GM21528 (cell line): ENCODE results near the gene HNRNPL.
"Not testable (repeated sequence)": the region's sequence is repeated elsewhere in the genome, so short reads cannot be mapped to it uniquely, and the experiment has no call there.

ENCODE experiments used
- ATAC-seq: cut with Tn5 transposase; IDR thresholded peaks from one replicate; pipeline ENCODE4 v1.9.1; 2021; ENCODE audit warnings: mild to moderate bottlenecking, moderate library complexity; ENCODE audit not compliant: unreplicated experiment, low FRiP score

HNRNPL gene

GRCh38 chr19:38831142-38831605, 18.6 kb downstream of the HNRNPL start:
- peak; percentile 39 for ATAC-seq

GRCh38 chr19:38830039-38830733, 19.6 kb downstream of the HNRNPL start:
- ATAC-seq: no peak

GRCh38 chr19:38829203-38829602, 20.6 kb downstream of the HNRNPL start:
- not testable (repeated sequence) for ATAC-seq

GRCh38 chr19:38826856-38827551, 22.8 kb downstream of the HNRNPL start:
- no peak for ATAC-seq

- not testable (repeated sequence) for ATAC-seq
Observed at GRCh38 chr19:38825936-38826335, 23.9 kb downstream of the HNRNPL start.

- ATAC-seq: not testable (repeated sequence)
Observed at GRCh38 chr19:38821230-38821825, 28.5 kb downstream of the HNRNPL start.

- no peak for ATAC-seq
Observed at GRCh38 chr19:38819231-38819920, 30.4 kb downstream of the HNRNPL start.

GRCh38 chr19:38817081-38817480, 32.7 kb downstream of the HNRNPL start:
- no peak for ATAC-seq

GRCh38 chr19:38816131-38816750, 33.5 kb downstream of the HNRNPL start:
- ATAC-seq: no peak

- ATAC-seq: no peak
Observed at GRCh38 chr19:38815059-38816001, 34.5 kb downstream of the HNRNPL start.

GRCh38 chr19:38813932-38814331, 35.9 kb downstream of the HNRNPL start:
- not testable (repeated sequence) for ATAC-seq

- ATAC-seq: no peak
Observed at GRCh38 chr19:38813323-38813722, 36.5 kb downstream of the HNRNPL start.

GRCh38 chr19:38812841-38813320, 36.9 kb downstream of the HNRNPL start, which contains the start of gene LGALS4:
Gene LGALS4 (minus strand): TSS chr19:38812945. CDS start chr19:38812886, 59 bp downstream.
- no peak for ATAC-seq

GRCh38 chr19:38812009-38812840, 37.6 kb downstream of the HNRNPL start:
- ATAC-seq: no peak

GRCh38 chr19:38809592-38810252, 40.1 kb downstream of the HNRNPL start:
- ATAC-seq: no peak

- no peak for ATAC-seq
Observed at GRCh38 chr19:38808741-38809140, 41.0 kb downstream of the HNRNPL start.

GRCh38 chr19:38807374-38808098, 42.2 kb downstream of the HNRNPL start:
- ATAC-seq: not testable (repeated sequence)
